AG20443 (cell line): ENCODE data around the gene PCSK9.
"Not testable (repeated sequence)": the region's sequence is repeated elsewhere in the genome, so short reads cannot be mapped to it uniquely, and the experiment has no call there.

Experiments
- DNase-seq: peaks from one replicate; pipeline ENCODE4 v3.0.0; 2012; ENCODE audit warnings: low spot score, mixed read lengths

The PCSK9 gene

DNA sequence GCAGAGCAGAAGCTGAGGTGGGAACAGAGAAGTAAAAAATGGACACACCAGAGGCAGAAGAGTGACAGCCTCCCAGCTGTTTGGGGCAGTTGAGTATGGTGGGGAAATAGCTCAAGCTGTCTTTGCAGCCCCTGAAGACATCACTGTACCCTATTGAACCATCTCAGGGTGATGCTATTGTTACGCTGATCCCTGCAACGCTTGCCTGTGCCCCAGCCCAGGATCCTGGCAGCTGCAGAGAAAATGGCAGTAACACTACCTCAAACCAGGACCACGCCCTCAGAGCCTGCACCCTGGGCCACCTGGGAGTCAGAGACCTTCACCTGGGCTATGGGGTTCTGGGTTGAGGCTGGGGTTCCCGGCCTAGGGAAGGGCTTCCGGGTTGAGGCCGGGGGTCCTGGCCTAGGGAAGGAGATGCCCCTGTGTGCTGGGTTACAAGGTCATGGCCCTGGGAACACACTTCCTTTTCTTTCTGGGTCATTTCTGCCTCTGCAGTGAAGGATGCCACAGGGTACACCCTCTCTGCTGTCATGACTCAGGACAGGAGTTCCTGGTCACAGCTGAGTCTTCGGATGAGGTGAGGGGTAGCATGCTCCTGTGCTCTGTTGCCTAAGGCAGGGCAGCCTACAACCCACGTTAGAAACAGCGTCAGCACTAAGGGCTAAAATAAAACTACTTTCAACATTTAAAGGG is 29.0 kb upstream of the PCSK9 start:
- DNase-seq, result no peak

DNA sequence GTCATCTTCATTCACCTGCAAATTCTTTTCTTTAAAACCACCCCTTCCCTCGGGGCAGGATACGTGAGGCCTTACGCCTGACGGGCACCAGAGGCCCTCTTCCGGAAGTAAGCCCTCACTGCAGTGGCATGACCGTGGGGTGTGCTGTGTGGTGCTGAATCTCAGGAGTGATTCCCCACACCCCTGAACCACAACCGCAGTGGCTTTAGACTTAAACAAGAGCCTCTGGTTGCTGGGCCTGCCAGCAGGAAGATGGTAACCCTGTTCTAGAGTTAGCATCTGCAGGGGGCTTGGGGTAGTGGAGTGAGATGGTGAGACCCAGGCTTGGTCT is 28.5 kb upstream of the PCSK9 start:
- DNase-seq, result no peak

- no peak for DNase-seq
These were observed 26.7 kb upstream of the PCSK9 start for GRCh38 chr1:55012661-55013060.

DNA sequence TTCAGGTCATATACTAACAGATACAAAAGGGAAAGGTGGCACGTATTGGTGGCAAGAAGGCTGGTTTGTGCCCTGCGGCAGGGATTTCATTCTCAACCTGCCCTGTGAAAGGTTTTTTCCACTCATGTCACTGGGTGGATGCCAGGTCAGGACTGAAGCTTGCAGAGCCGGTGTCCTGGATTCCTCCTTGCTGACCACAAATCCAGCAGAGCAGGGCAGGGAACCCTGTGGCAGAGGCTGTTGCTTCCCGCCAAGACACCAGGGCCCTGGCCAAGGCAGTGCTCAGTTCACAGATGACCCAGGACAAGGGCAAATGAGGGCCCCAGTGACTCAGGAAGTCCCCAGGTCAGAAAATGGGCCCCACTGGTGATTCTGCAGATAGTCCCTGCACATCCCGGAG is 24.2 kb upstream of the PCSK9 start:
- no peak for DNase-seq

DNA sequence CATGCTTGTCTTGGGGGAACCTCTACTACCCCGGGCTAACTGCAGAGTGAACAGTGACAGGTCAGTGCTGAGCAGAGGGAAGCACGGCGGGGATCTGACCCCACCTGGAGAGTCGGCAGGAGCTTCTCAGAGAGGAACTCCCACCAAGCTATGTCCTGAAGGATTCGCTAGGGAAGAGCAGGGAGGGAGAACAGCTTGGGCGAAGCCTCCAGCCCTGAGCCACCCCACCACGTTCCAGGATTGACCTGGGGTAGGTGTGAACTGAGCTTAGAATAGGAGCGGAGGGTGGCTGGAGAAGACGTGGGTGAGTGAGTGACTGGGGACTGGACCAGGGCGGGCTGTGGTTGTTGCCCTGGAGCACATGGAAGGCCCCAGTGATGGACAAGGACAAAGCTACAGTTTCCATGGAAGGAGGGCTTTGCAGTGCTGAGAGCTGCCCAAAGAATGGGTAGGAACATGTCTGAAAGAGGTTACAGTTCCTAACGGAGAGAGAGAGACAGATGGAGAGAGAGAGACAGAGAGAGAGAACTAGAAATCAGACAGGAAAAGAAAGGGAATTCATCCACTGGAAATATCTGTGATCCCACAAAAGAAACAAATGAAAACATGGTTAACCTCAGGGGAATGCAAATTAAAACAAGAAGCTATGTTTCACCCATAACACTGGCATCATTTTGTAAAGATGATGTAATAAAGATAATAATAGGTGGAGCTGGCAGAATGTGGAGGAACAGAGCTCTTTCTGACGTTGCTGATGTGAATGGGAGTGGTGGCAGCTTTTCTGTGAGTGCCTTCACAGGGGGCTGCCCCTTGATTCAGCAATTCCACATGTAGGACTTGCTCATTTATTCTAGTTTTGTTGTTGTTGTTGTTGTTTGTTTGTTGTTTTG is 23.4 kb upstream of the PCSK9 start:
- DNase-seq, result no peak

DNA sequence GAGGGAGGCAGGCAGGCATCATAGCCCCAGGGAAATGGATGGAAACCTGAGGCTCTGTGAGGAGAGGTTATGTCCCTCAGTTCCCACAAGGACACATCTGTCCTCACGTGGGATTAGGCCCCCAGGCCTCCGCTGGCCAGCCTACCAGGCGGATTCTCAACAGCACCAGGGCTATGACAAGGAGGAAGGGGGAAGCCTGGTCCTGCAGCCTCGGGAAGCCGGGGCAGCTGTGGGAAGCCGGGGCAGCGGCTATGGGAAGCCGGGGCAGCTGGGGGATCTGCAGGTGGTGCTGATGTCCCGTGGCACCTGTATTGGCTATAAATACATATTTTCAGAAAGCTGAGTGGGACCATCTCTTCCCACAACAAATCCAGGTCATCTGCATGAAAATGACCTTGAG is 21.0 kb upstream of the PCSK9 start:
- no peak for DNase-seq

- DNase-seq, result peak; percentile 97
These were observed 17.3 kb upstream of the PCSK9 start for GRCh38 chr1:55021942-55022546.

DNA sequence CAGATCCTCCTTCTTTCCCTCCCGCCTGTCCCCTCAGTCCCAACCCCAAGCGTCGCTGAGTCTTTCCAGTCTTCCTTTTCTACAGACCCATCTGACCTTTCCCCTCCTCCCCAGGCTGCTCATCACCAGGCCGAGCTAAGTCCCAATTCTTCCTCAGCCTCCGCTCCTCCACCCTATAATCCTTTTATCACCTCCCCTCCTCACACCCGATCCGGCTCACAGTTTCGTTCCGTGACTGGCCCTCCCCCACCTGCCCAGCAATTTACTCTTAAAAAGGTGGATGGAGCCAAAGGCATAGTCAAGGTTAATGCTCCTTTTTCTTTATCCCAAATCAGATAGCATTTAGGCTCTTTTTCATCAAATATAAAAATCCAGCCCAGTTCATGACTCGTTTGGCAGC is 15.2 kb upstream of the PCSK9 start:
- DNase-seq, result not testable (repeated sequence)

DNA sequence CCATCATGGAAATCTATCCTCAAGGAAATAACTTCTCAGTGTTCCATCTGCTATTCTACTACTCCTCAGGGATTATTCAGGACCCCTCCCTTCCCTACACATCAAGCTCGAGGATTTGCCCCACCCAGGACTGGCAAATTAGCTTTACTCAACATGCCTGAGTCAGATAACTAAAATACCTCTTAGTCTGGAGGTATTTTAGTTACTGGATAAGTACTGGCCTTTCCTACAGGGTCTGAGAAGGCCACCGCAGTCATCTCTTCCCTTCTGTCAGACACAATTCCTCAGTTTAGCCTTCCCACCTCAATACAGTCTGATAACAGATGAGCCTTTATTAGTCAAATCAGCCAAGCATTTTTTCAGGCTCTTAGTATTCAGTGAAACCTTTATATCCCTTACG is 12.7 kb upstream of the PCSK9 start:
- DNase-seq, result not testable (repeated sequence)

- not testable (repeated sequence) for DNase-seq
These were observed 8.2 kb upstream of the PCSK9 start for GRCh38 chr1:55031098-55031497.

GRCh38 chr1:55033265-55033614 is 6.1 kb upstream of the PCSK9 start:
- DNase-seq, result no peak

DNA sequence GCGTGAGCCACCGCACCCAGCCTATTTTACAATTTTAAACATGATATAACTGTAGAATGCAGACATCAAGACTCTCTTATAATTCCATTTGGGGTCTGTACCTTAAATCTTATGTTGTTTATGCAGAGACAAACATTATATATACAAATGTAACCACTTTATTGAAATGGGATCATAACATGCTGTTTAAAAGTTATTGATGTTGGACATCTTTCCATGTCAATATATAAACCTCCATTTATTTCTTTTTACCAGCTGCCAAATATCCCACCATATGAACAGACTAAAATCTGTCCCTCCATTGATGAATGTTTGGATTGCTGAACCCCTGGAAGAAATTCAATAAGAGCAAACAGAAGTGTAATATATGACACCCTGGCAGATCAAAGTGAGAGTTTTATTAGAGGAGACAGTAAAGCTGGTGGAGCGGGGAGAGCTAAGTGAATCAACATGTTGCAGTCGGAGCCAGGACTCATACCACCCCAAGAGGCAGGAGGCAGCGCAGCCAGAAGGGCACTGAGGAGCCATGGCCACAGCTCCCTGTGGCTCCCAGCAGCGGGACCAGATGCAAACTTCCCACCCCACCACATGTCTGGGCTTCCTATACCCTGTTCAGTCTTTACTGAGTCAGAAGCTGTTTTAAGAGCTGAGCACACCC is 4.7 kb upstream of the PCSK9 start:
- DNase-seq, result no peak

DNA sequence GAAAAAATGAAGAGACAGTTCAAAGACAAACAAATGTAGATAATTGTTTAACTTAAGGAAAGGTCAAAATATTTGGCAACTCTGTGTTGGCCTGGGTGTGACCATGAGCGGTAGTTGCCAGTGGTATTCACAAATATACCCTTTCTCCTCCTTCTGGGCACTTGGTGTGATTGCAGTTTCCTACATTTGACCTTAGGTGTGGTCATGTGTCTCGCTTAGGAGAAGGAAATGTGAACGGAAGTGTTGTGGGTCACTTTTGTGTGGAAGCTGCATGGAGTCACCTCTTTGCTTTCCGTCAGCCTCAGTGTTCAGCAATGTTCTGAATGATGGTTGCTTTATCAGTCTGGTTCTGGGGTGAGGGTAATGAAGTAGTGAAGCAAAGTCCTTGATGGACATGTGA is 3.4 kb upstream of the PCSK9 start:
- no peak for DNase-seq

DNA sequence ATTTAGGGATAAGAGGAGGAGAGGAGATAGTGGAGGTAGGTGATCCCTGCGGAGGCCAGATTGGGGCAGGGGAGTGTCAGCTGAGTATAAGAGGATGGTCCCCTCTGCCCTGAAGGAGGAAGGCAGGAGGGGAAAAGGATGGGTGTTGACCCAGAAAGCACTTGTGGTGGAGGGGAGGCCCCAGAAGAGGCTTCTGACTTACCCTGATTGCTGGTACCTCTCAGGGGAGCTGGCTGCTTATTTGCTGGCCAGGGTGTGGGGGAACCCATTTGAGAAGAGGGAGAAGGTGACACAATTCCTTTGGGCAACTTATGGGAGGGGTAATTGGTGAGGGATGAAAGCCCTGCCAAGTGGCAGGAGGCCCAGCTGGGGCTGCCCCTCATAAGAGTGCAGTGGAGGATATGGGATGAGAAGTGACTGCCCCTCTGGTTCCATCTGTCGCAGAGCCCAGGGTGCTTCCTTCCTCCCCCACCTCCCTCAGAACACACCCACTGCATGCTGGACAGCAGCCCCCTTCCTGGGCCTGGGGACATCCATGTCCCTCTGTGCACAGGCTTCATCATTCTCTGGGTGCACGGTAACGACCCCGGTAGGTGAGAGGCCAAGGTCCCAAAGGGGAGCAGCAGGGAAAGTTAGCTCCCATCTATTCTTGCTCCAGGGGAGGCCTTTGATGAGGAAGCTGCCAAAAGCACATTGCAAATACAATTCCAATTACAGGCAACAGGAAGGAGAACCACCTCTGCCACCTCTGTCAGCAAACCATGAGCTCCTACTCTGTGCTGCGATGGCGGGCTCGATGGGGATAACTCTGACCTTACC is 1.4 kb upstream of the PCSK9 start:
- DNase-seq, result no peak

- no peak for DNase-seq
These were observed 853 bp upstream of the PCSK9 start for GRCh38 chr1:55038552-55038838.

- DNase-seq, result no peak
These were observed 390 bp upstream of the PCSK9 start for GRCh38 chr1:55038974-55039341.

GRCh38 chr1:55040083-55040932 is 960 bp downstream of the PCSK9 start:
- DNase-seq, result no peak

GRCh38 chr1:55040933-55041494 is 1.7 kb downstream of the PCSK9 start:
- DNase-seq, result no peak

- DNase-seq, result no peak
These were observed 2.3 kb downstream of the PCSK9 start for GRCh38 chr1:55041613-55042012.

DNA sequence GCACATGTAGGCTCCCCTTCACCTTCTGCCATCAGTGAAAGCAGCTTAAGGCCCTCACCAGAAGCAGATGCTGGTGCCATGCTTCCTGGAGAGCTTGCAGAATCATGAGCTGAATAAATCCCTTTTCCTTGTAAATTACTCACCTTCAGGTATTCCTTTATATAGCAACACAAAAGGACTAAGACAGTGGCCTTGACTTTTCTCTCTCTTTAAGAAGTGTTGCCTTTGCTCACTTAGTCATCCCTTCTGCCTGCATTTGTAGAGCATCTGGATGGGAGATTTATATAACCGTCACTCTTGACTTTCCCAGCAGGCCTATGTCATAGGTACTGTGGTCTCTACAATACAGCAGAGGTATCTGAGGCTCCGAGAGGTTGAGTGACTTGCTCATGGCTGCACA is 3.7 kb downstream of the PCSK9 start:
- no peak for DNase-seq

DNA sequence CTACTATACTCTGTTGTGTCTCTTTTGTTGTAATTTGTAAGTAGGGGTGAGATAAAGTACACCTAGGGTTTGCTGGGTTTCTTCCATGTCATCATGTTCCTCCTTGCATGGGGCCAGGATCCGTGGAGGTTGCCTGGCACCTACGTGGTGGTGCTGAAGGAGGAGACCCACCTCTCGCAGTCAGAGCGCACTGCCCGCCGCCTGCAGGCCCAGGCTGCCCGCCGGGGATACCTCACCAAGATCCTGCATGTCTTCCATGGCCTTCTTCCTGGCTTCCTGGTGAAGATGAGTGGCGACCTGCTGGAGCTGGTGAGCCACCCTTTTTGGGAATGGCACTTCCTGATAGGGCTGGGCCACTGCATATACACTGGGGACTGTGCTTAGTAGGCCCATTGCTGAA is 4.4 kb downstream of the PCSK9 start:
- no peak for DNase-seq
